Measurements from ENCODE around the gene CPA2.
"Not testable (repeated sequence)": the region's sequence is repeated elsewhere in the genome, so short reads cannot be mapped to it uniquely, and the experiment has no call there.

Gene CPA2

GRCh38 chr7:130227883-130228575 is 38.6 kb upstream of the CPA2 start:
- no peak for DNase-seq (ENCODE audit: low read depth, low spot score)

GRCh38 chr7:130228840-130229502 is 37.7 kb upstream of the CPA2 start:
- Histone ChIP-seq H3K4me3 (no peak overlapping the region), H3K36me3 (ENCODE audit: insufficient read depth, low read length) (no peaks in the 10 kb centered on the region), H3K9ac (ENCODE audit: insufficient read length) (no peak overlapping the region), H3K27ac (no peak overlapping the region), H3K9me3 (ENCODE audit: low read depth, low read length) (no peaks in the 10 kb centered on the region)
- TF ChIP-seq POLR2AphosphoS5 (IDR thresholded peaks at IDR 0.05; ENCODE audit: borderline replicate concordance, low read depth, low read length), result no peak
- no peak for TF ChIP-seq FOXP2 (optimal IDR thresholded peaks at IDR 0.05; ENCODE audit: control extremely low read depth, extremely low read length, insufficient read depth)
- TF ChIP-seq EZH2 (IDR thresholded peaks at IDR 0.05), result no peak
- no peak for DNase-seq (ENCODE audit: low read depth, low spot score)

More at GRCh38 chr7:130227883-130228575, 38.6 kb upstream of the CPA2 start:
- no peak overlapping the region for H3K27ac ChIP-seq
- H3K9me3 ChIP-seq (ENCODE audit: low read depth, low read length), result no peaks in the 10 kb centered on the region
- no peak for TF ChIP-seq EZH2 (IDR thresholded peaks at IDR 0.05)
- no peak for TF ChIP-seq POLR2AphosphoS5 (IDR thresholded peaks at IDR 0.05; ENCODE audit: borderline replicate concordance, low read depth, low read length)
- no peak for TF ChIP-seq FOXP2 (optimal IDR thresholded peaks at IDR 0.05; ENCODE audit: control extremely low read depth, extremely low read length, insufficient read depth)
- no peak overlapping the region for H3K9ac ChIP-seq (ENCODE audit: insufficient read length)
- H3K4me3 ChIP-seq, result no peak overlapping the region
- no peaks in the 10 kb centered on the region for H3K36me3 ChIP-seq (ENCODE audit: insufficient read depth, low read length)

DNA sequence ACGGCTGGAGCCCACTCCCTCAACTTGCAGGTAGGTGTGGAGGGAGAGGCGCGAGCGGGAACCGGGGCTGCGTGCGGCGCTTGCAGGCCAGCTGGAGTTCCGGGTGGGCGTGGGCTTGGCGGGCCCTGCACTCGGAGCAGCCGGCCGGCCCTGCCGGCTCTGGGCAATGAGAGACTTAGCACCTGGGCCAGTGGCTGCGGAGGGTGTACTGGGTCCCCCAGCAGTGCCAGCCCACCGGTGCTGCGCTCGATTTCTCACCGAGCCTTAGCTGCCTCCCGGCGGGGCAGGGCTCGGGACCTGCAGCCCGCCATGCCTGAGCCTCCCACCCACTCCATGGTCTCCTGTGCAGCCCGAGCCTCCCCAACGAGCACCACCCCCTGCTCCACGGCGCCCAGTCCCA is 36.7 kb upstream of the CPA2 start:
- not testable (repeated sequence) for DNase-seq (ENCODE audit: low read depth, low spot score); H3K9me3 ChIP-seq (ENCODE audit: low read depth, low read length); H3K9ac ChIP-seq (ENCODE audit: insufficient read length); H3K27ac ChIP-seq; H3K36me3 ChIP-seq (ENCODE audit: insufficient read depth, low read length); H3K4me3 ChIP-seq

GRCh38 chr7:130231792-130232191 is 34.9 kb upstream of the CPA2 start:
- Histone ChIP-seq H3K9me3 (ENCODE audit: low read depth, low read length) (no peaks in the 10 kb centered on the region), H3K27ac (no peak overlapping the region), H3K36me3 (ENCODE audit: insufficient read depth, low read length) (no peaks in the 10 kb centered on the region), H3K9ac (ENCODE audit: insufficient read length) (no peak overlapping the region), H3K4me3 (no peak overlapping the region)
- no peak for DNase-seq (ENCODE audit: low read depth, low spot score)
- TF ChIP-seq POLR2AphosphoS5 (IDR thresholded peaks at IDR 0.05; ENCODE audit: borderline replicate concordance, low read depth, low read length), result no peak
- no peak for TF ChIP-seq FOXP2 (optimal IDR thresholded peaks at IDR 0.05; ENCODE audit: control extremely low read depth, extremely low read length, insufficient read depth)
- no peak for TF ChIP-seq EZH2 (IDR thresholded peaks at IDR 0.05)

DNA sequence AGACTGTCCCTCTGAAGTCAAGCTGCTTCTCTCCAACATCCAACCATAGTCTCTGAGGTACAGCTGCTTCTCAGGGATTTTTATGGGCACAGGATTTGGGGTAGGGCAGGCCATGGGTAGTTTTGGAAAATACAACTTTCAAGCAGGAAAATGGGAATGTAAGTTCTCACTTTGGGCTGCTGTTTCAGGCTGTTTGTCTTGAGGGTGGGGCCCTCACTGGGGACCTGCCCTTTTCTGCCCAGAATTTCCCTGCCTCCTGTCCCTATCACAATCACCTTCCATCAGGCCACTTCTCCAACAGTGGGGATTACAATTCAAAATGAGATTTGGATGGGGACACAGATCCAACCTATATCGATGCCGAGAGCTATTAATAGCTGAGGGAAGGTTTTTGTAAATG is 34.5 kb upstream of the CPA2 start:
- Histone ChIP-seq H3K4me3 (no peak overlapping the region), H3K9ac (ENCODE audit: insufficient read length) (no peak overlapping the region), H3K27ac (no peak overlapping the region), H3K9me3 (ENCODE audit: low read depth, low read length) (no peaks in the 10 kb centered on the region), H3K36me3 (ENCODE audit: insufficient read depth, low read length) (no peaks in the 10 kb centered on the region)
- TF ChIP-seq EZH2 (IDR thresholded peaks at IDR 0.05) (no peak), FOXP2 (optimal IDR thresholded peaks at IDR 0.05; ENCODE audit: control extremely low read depth, extremely low read length, insufficient read depth) (no peak), POLR2AphosphoS5 (IDR thresholded peaks at IDR 0.05; ENCODE audit: borderline replicate concordance, low read depth, low read length) (no peak)
- no peak for DNase-seq (ENCODE audit: low read depth, low spot score)

DNA sequence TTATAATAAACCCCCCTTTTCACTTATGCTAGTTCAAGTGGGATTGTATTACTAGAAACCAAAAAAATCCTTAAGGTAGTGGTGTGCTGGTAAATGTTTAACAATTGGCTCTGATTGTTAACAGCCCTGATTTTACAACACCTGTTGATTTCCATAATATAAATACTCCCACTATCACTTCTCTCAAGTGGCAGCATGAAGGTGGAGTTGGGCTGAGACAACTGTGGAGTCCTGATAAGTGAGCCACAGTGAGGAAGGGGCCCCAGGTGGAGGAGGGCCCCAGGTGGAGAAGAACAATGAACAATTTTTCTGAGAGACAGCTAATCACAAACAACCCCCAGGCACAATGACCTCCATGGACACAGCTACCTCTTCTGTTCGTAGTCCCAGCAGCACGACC is 32.6 kb upstream of the CPA2 start:
- TF ChIP-seq FOXP2 (optimal IDR thresholded peaks at IDR 0.05; ENCODE audit: control extremely low read depth, extremely low read length, insufficient read depth) (no peak), EZH2 (IDR thresholded peaks at IDR 0.05) (no peak), POLR2AphosphoS5 (IDR thresholded peaks at IDR 0.05; ENCODE audit: borderline replicate concordance, low read depth, low read length) (no peak)
- no peaks in the 10 kb centered on the region for H3K9me3 ChIP-seq (ENCODE audit: low read depth, low read length)

GRCh38 chr7:130236361-130236760 is 30.3 kb upstream of the CPA2 start:
- H3K27ac ChIP-seq; H3K4me3 ChIP-seq; H3K36me3 ChIP-seq (ENCODE audit: insufficient read depth, low read length); H3K9me3 ChIP-seq (ENCODE audit: low read depth, low read length); H3K9ac ChIP-seq (ENCODE audit: insufficient read length); DNase-seq (ENCODE audit: low read depth, low spot score): not testable (repeated sequence)

More for the DNA sequence above, 32.6 kb upstream of the CPA2 start:
- Histone ChIP-seq H3K9ac (ENCODE audit: insufficient read length) (no peak overlapping the region), H3K4me3 (no peak overlapping the region), H3K36me3 (ENCODE audit: insufficient read depth, low read length) (no peaks in the 10 kb centered on the region), H3K27ac (no peak overlapping the region)
- DNase-seq (ENCODE audit: low read depth, low spot score), result no peak

DNA sequence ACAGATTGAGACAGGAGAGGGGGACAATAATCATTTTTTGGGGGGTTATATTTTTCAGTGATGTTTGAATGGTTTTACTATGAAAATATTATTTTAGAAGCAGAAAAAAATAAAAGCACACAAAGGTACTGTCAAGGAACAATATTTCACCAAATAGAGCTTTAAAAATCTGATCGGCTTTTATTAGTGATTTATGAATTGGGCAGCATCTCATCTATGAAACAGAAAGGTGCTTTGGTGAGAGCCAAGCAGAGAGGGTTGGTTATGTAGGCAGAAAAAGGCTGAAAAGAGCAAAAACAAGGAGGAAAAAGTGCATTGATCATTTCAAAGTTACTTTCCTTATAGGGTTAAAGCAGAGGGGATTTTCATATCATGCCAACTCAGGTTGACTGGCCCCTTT is 26.4 kb upstream of the CPA2 start:
- DNase-seq (ENCODE audit: low read depth, low spot score), result no peak
- Histone ChIP-seq H3K9me3 (ENCODE audit: low read depth, low read length) (no peaks in the 10 kb centered on the region), H3K4me3 (no peak overlapping the region), H3K27ac (no peak overlapping the region), H3K36me3 (ENCODE audit: insufficient read depth, low read length) (no peaks in the 10 kb centered on the region), H3K9ac (ENCODE audit: insufficient read length) (no peak overlapping the region)
- no peak for TF ChIP-seq POLR2AphosphoS5 (IDR thresholded peaks at IDR 0.05; ENCODE audit: borderline replicate concordance, low read depth, low read length)
- TF ChIP-seq EZH2 (IDR thresholded peaks at IDR 0.05), result no peak
- no peak for TF ChIP-seq FOXP2 (optimal IDR thresholded peaks at IDR 0.05; ENCODE audit: control extremely low read depth, extremely low read length, insufficient read depth)
